Testis (tissue), 2 donors: ENCODE measurements around the gene MARK2.

Experiments used
- POLR2A ChIP-seq: fragments of 450-650 bp; IDR thresholded peaks from one replicate; pipeline ENCODE4 v1.6.1; 2017; ENCODE audit warnings: antibody characterized with exemption, mild to moderate bottlenecking, moderate library complexity
- TF ChIP-seq, protein P1 (sequence below), 3 experiments: fragments of 450-650 bp in 2 of 3; fragments of 200-600 bp in 1 of 3; sonication (generic) in 1 of 3; IDR thresholded peaks; one replicate each; pipeline ENCODE4 v1.5.1; 2016 to 2019; ENCODE audit warnings: antibody characterized with exemption in 3 of 3, mild to moderate bottlenecking in 2 of 3, moderate library complexity in 1 of 3

DNA sequence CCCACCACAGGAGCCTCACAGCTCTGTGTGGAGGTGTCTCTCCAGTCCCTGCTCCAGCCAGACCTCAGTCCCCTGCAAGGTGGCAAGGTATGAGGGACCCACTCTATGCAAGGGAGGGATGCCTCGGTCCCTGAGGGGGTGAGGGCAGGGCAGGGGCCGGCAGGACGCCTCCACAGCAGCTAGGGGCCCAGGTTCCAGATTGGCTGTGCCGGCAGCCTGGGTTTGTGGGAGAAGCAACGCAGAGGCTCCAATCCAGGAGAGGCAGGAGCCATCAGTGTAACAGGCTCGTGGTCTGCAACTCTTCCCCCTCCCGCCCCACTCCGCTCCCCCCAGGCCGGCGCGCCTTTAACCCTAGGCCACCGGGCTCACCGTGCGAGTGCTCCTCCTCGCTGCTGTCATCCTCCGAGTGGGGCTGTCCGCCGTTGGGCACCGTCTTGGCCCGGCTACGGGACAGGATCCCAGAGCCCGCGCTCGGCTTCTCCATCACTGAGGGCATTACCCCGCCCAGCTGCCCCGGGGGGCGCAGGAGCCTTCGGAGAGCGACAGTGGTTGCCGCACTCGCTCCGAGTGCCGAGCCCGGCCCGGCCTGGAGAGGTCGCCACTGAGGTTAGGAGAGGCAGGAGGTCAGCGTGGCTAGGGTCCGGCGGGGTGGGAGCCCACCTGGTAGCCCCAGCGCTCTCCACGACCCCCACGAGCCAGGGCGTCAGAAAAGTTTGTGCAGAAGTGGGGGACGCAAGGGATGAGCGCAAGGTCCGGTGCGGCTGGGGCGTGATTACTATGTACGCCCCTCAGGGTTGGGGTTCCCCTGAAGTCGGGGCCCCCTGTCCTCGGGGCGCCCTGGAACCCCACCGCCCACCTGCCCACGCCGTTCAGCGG, 77.3 kb downstream of the MARK2 start:
- TF ChIP-seq, protein P1, sequence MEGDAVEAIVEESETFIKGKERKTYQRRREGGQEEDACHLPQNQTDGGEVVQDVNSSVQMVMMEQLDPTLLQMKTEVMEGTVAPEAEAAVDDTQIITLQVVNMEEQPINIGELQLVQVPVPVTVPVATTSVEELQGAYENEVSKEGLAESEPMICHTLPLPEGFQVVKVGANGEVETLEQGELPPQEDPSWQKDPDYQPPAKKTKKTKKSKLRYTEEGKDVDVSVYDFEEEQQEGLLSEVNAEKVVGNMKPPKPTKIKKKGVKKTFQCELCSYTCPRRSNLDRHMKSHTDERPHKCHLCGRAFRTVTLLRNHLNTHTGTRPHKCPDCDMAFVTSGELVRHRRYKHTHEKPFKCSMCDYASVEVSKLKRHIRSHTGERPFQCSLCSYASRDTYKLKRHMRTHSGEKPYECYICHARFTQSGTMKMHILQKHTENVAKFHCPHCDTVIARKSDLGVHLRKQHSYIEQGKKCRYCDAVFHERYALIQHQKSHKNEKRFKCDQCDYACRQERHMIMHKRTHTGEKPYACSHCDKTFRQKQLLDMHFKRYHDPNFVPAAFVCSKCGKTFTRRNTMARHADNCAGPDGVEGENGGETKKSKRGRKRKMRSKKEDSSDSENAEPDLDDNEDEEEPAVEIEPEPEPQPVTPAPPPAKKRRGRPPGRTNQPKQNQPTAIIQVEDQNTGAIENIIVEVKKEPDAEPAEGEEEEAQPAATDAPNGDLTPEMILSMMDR (IDR thresholded peaks at IDR 0.05): peak in 2 of 3 experiments; percentile 27 to 32
- no peak for TF ChIP-seq POLR2A
